Measurements from ENCODE around the gene DYNC1LI1.

DYNC1LI1 gene

DNA sequence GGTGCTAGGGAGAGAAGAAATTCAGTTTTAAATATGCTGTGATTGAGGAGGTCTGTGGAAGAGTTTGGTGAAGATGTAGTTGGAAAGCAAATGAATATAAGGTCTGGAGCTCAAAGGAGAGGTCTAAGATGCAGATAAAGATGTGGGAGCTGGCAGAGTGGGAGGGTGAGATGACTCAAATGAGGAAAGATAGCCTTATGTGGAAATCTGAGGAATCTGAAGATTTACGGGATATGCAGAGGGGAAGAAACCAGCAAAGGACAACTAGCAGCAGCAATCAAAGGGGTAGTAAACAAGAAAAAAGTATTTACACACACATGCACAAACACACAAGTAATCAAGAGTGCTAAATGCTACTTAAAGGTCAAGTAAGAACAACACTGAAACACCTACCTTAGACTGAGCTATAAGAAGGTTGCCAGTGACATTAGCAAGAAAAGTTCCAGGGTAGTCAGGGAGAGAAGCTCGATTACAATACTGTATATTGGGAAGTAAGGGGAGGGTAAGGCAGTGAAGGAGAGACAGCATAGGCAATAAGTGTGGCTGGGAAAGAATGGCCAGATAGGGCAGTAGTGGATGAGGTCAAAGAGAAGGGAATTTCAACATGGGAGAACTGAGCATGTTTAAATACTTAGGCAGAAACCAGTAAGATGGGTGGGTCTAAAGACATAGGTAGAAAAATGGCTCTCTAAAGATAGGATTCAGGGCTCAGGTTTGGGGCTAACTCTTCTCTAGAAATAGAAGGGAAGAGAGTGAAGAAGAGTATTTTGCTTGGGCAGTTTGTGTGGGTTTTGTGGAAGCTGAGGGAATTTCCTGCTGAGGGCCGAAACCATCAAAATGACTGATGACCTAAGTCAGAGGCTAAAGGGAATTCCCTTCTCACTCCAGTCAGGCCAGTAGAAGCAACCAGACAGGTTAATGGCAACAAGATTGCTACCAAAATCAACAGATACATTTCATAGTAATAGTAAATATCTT, 76.9 kb downstream of the DYNC1LI1 start:
- no peak for DNase-seq (ENCODE audit: low read depth)
- no peak overlapping the region for H3K4me3 ChIP-seq (ENCODE audit: low read length)
- TF ChIP-seq, protein P1, sequence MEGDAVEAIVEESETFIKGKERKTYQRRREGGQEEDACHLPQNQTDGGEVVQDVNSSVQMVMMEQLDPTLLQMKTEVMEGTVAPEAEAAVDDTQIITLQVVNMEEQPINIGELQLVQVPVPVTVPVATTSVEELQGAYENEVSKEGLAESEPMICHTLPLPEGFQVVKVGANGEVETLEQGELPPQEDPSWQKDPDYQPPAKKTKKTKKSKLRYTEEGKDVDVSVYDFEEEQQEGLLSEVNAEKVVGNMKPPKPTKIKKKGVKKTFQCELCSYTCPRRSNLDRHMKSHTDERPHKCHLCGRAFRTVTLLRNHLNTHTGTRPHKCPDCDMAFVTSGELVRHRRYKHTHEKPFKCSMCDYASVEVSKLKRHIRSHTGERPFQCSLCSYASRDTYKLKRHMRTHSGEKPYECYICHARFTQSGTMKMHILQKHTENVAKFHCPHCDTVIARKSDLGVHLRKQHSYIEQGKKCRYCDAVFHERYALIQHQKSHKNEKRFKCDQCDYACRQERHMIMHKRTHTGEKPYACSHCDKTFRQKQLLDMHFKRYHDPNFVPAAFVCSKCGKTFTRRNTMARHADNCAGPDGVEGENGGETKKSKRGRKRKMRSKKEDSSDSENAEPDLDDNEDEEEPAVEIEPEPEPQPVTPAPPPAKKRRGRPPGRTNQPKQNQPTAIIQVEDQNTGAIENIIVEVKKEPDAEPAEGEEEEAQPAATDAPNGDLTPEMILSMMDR (conservative IDR thresholded peaks at IDR 0.05; ENCODE audit: low read length), result no peak

DNA sequence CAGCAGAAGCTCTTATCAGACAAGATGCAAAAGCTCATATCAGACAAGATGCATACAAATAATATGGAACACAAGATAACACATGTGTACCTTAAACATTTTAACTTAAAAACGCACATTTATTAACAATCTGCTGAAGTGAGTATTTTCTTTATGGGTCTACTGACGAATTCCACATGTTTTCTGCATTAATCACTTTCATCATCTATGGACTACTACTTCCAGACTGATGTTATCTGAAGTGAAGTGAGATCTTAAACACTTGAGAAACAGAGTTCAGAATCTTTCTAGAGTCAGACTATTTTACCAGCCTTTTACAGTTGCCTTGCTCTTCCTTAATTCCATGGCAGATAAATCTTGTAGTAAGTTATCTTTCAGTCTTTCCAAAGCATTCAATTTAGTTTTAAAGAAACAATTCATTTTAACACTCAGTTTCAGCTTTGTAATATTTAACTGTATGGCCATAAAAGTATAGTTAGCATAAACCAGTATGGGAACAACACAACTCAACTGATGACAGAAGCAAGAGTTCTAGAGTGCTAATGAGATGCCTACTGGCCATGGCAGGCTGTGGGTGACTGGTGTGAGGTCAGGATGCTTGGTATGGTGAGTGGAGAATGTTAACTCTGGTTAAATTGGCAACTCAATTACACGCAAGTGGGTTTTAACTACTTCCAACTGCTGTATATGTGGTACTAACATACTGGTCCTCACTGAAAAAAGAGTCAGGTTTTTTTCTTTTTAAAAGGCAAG, 77.8 kb downstream of the DYNC1LI1 start:
- H3K4me3 ChIP-seq (ENCODE audit: low read length), result no peak overlapping the region
- TF ChIP-seq, protein P1 (conservative IDR thresholded peaks at IDR 0.05; ENCODE audit: low read length), result no peak
- DNase-seq (ENCODE audit: low read depth), result peak; percentile 22

DNA sequence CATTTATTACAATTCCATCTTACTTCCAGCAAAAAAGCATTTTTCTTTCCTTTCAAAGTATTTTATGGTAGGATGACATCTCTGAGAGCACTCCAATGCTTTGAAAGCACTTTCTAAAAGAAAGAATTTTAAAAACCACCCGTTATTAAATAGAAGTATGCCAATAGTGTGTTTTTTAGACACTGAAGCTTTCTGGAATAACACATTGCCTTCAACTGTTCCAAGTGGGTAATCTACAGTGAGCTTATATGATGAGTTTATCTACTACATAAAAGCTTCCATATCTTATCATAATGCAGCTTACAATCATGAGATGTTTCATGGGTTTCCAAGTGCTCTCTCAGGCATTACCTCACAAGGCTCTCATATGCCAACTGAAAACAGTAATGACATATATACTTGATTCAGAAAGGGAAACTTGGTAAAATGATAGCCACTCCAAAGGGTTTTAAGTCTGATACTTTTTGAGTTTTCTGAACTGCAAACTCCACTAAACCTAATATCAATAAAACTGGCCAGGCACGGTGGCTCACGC, 82.1 kb downstream of the DYNC1LI1 start:
- TF ChIP-seq, protein P1 (conservative IDR thresholded peaks at IDR 0.05; ENCODE audit: low read length), result no peak
- no peak for DNase-seq (ENCODE audit: low read depth)
- H3K4me3 ChIP-seq (ENCODE audit: low read length), result no peak overlapping the region

DNA sequence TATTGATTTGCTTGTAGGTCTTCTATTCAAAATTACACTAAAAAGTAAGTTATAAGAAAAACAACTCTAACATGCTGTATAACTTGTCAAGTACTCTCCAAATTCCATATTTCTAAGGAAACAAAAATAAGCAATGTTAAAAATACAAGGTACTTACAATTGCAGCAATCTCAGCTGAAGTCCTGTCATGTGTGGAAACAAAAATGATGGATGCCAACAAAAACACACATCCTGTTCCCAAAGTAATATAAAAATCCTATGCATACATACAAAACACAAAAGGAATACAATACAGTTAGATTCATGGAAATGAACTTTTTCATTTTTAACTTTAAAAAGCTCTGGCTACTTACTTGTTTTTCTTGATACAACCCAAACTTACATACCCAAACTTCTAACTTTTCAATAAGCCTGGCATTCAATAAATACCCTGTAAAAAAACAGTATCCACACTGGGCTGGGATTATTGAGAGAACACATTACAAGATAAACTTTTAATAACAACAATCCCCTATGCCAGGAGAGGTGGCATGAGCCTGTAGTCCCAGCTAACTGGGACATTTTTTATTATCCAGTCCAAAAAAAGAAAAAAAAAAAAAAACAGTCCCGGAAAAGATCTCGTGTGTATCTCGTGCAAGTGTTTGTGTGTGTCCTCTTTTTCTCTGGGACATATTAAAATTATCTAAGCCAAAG, 82.7 kb downstream of the DYNC1LI1 start:
- no peak overlapping the region for H3K4me3 ChIP-seq (ENCODE audit: low read length)
- TF ChIP-seq, protein P1 (conservative IDR thresholded peaks at IDR 0.05; ENCODE audit: low read length), result no peak
- no peak for DNase-seq (ENCODE audit: low read depth)

DNA sequence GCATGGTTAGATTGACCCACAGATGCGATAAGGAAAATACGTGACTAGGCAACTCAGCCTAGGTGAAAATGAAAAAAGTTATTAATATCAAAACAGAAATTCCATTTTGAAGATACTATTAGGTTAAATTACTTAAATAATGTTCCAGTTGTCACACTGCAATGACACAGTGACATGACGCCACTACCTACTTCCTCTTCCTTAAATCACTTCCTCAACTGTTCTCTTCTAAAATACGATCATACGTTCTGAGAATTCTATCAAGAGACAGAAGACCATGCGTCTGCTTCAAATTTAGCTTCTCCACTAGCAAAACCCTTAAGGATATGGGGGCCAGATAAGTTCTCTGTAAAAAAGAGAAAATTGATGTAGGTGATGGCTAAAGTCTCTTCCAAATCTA, 86.2 kb downstream of the DYNC1LI1 start:
- TF ChIP-seq, protein P1 (conservative IDR thresholded peaks at IDR 0.05; ENCODE audit: low read length), result no peak
- no peak overlapping the region for H3K4me3 ChIP-seq (ENCODE audit: low read length)
- no peak for DNase-seq (ENCODE audit: low read depth)

DNA sequence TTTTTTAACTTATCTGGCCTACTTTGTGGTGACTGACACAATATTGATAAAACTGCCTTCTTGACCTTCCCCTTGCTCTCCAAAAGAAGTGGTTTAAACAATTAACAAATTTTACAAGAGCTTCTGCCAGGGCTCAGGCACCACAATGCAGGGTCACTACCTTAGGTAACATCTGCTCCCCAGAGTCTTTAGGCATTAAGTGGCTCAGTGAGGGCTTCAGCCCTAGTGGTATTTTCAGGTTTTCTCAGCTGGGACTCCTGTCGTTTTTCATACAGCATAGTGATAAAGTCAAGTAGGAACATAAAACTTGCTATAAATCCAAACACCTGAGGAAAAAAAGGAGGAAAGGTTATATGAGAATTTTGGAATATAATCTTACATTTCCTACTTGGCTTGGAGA, 86.9 kb downstream of the DYNC1LI1 start:
- DNase-seq (ENCODE audit: low read depth), result no peak
- TF ChIP-seq, protein P1 (conservative IDR thresholded peaks at IDR 0.05; ENCODE audit: low read length), result no peak
- H3K4me3 ChIP-seq (ENCODE audit: low read length), result no peak overlapping the region

Data from AG10803 (cell line).